ENCODE data around the gene MYZAP. TPM values are rescaled to one million over a fixed set of nuclear protein-coding genes. Genes with fewer than 3 reads are reported as not detected.

MYZAP gene
- total RNA-seq, 1 experiment from 2014 or later = 0.63 TPM

GRCh38 chr15:57655809-57656208 is 64.1 kb downstream of the MYZAP start:
- H3K79me2 ChIP-seq (ENCODE audit: insufficient read depth, low read length) = no peaks in the 10 kb centered on the region
- H3K4ac ChIP-seq (ENCODE audit: low read depth, low read length) = no peak overlapping the region
- H2BK5ac ChIP-seq (ENCODE audit: insufficient read length, low read length) = no peak overlapping the region
- no peaks in the 10 kb centered on the region for H3K79me1 ChIP-seq (ENCODE audit: insufficient read depth, low read depth, low read length, poor library complexity, severe bottlenecking)
- no peak overlapping the region for H2BK20ac ChIP-seq (ENCODE audit: low read depth, low read length, poor library complexity, severe bottlenecking)
- no peak overlapping the region for H3K4me3 Mint-ChIP-seq
- H3K18ac ChIP-seq (ENCODE audit: insufficient read length, low read depth, low read length) = no peak overlapping the region
- no peaks in the 10 kb centered on the region for H3K9me3 ChIP-seq (ENCODE audit: control insufficient read depth, low read depth, low read length)
- H4K91ac ChIP-seq (ENCODE audit: insufficient read length, low read depth, low read length) = no peak overlapping the region
- H3K4me2 ChIP-seq (ENCODE audit: insufficient read depth, insufficient read length, low read length) = no peak overlapping the region
- no peak overlapping the region for H3K23ac ChIP-seq (ENCODE audit: insufficient read length, low read depth, low read length)
- no peaks in the 10 kb centered on the region for H3K23me2 ChIP-seq (ENCODE audit: insufficient read length, low read depth, low read length, poor library complexity, severe bottlenecking)
- no peak overlapping the region for H2BK12ac ChIP-seq (ENCODE audit: insufficient read length, low read depth, low read length)
- no peaks in the 10 kb centered on the region for H3K27me3 ChIP-seq (ENCODE audit: insufficient read depth, low read length)
- H4K8ac ChIP-seq (replicated peaks; ENCODE audit: insufficient read length, low read depth, low read length) = no peak overlapping the region
- H3K9ac ChIP-seq (ENCODE audit: extremely low read depth, insufficient read length, low read length) = no peak overlapping the region
- H3K27ac ChIP-seq (ENCODE audit: insufficient read length, low read depth, low read length) = no peak overlapping the region
- no peak overlapping the region for H3T11ph ChIP-seq (ENCODE audit: low read length)
- no peak overlapping the region for H3K27ac Mint-ChIP-seq
- H2BK15ac ChIP-seq (ENCODE audit: low read depth, low read length) = no peak overlapping the region
- no peaks in the 10 kb centered on the region for H3K4me1 Mint-ChIP-seq
- H3K14ac ChIP-seq (ENCODE audit: insufficient read depth, low read length) = no peak overlapping the region
- H3K56ac ChIP-seq (ENCODE audit: insufficient read length, low read depth, low read length) = no peak overlapping the region
- DNase-seq = no peak
- no peak overlapping the region for H4K5ac ChIP-seq (ENCODE audit: insufficient read length, low read depth, low read length)
- H2BK120ac ChIP-seq (ENCODE audit: low read depth, low read length, poor library complexity, severe bottlenecking) = no peak overlapping the region
- H3K4me1 ChIP-seq (ENCODE audit: insufficient read depth, low read length) = no peaks in the 10 kb centered on the region
- no peaks in the 10 kb centered on the region for H3K9me3 Mint-ChIP-seq
- no peaks in the 10 kb centered on the region for H3K36me3 Mint-ChIP-seq (ENCODE audit: insufficient read depth in 1 of 3, low read depth in 3 of 3)
- no peak overlapping the region for H2AK5ac ChIP-seq (ENCODE audit: insufficient read length, low read length)
- H3K27me3 Mint-ChIP-seq (ENCODE audit: low read depth) = peaks cover 8% of the 10 kb centered on the region; the same call in 1 of the 2 replicates
- TF ChIP-seq CTCF (conservative IDR thresholded peaks at IDR 0.05) = peak; percentile 33; the same call in 1 of the 3 replicates
- H2AFZ ChIP-seq (ENCODE audit: low read length) = no peak overlapping the region
- H4K20me1 ChIP-seq (ENCODE audit: control insufficient read depth, insufficient read depth, insufficient read length) = no peaks in the 10 kb centered on the region
- no CpG with 5 or more reads among the region's 1 CpG for WGBS (ENCODE audit: extremely low coverage, insufficient read length, low lambda C conversion rate)
